ENCODE results near the gene TCP11X2. TPM values are rescaled to one million over a fixed set of nuclear protein-coding genes. Genes with fewer than 3 reads are reported as not detected.
"Not testable (repeated sequence)": the region's sequence is repeated elsewhere in the genome, so short reads cannot be mapped to it uniquely, and the experiment has no call there.

Gene TCP11X2
- total RNA-seq, result not detected
- not detected for polyA plus RNA-seq

DNA sequence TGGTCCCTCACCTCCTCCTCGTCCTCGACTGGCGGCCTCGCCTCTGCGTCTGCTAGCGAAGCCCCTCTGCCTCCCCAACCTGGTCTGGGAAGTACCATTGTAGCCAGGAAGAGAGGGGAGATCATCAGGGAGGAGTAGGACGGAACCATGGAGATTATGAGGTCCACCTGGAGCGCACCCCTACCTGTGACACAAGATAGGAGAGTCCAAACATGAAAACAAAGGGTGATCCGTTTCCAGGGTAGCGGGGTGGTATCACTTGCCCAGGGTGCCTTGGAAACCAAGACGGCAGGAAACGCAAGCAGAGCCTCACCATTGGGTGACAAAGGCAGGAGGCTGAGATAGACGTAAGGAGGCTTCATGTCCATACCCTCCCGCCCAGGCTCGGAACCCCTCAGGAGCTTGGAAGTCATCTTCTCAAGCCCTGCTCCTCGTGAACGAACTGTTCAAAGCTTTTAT lies at the start of gene TCP11X2:
Gene TCP11X2 (minus strand): TSS at position 51 of the 459 bp plus-strand sequence.
- H3K36me3 Mint-ChIP-seq; H3K9me3 ChIP-seq (ENCODE audit: low read length); H3K27ac ChIP-seq (ENCODE audit: low read depth, low read length); H3K4me1 ChIP-seq (ENCODE audit: insufficient read depth, low read length); H3K4me3 ChIP-seq (ENCODE audit: low read length); H3K4me1 Mint-ChIP-seq; H3K27me3 Mint-ChIP-seq; H3K27me3 ChIP-seq (ENCODE audit: insufficient read depth, low read length, poor library complexity, severe bottlenecking); H3K27ac Mint-ChIP-seq; DNase-seq; H3K36me3 ChIP-seq (ENCODE audit: insufficient read depth, low read length); CTCF ChIA-PET; POLR2A ChIA-PET; H3K9me3 Mint-ChIP-seq; H3K4me3 Mint-ChIP-seq: not testable (repeated sequence)

DNA sequence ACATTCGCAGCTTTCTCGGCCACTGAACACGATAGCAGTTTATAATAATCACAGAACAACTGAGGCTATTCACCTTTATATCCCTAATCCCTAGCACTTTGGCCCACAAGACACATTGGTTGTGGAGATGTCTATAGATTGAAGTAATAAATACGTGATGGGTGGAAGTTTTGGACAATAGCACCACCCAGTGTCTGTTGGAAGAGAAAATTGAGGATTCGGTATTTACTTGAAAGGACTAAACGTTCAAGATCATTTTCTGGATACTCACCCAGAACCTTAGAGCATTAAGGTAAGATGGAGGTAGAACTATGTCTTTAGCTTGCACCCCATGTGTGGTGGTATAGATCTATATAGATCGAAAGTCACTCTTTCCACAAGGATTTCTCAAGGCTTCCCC lies 45.7 kb upstream of the TCP11X2 start:
- ChIA-PET CTCF (no interaction called here), POLR2A (no interaction called here)
- Mint-ChIP-seq H3K27me3 (peaks cover 17 to 50% of the 10 kb centered on the region in 2 donors), H3K36me3 (no peaks in the 10 kb centered on the region), H3K4me1 (peaks cover 3 to 7% (median 3%) of the 10 kb centered on the region in 3 donors), H3K9me3 (peaks cover 0 to 2% (median 0%) of the 10 kb centered on the region in 5 donors), H3K27ac (no peak overlapping the region), H3K4me3 (peak overlapping the region in 3 of 7 donors; percentile 14 to 82 (median 42))
- H3K9me3 ChIP-seq (ENCODE audit: low read length), result no peaks in the 10 kb centered on the region
- DNase-seq, result no peak
- no peak overlapping the region for H3K27ac ChIP-seq (ENCODE audit: low read depth, low read length)
- H3K4me1 ChIP-seq (ENCODE audit: insufficient read depth, low read length), result peaks cover 4% of the 10 kb centered on the region
- H3K36me3 ChIP-seq (ENCODE audit: insufficient read depth, low read length), result no peaks in the 10 kb centered on the region
- H3K27me3 ChIP-seq (ENCODE audit: insufficient read depth, low read length, poor library complexity, severe bottlenecking), result peaks cover 4% of the 10 kb centered on the region
- no peak overlapping the region for H3K4me3 ChIP-seq (ENCODE audit: low read length)

DNA sequence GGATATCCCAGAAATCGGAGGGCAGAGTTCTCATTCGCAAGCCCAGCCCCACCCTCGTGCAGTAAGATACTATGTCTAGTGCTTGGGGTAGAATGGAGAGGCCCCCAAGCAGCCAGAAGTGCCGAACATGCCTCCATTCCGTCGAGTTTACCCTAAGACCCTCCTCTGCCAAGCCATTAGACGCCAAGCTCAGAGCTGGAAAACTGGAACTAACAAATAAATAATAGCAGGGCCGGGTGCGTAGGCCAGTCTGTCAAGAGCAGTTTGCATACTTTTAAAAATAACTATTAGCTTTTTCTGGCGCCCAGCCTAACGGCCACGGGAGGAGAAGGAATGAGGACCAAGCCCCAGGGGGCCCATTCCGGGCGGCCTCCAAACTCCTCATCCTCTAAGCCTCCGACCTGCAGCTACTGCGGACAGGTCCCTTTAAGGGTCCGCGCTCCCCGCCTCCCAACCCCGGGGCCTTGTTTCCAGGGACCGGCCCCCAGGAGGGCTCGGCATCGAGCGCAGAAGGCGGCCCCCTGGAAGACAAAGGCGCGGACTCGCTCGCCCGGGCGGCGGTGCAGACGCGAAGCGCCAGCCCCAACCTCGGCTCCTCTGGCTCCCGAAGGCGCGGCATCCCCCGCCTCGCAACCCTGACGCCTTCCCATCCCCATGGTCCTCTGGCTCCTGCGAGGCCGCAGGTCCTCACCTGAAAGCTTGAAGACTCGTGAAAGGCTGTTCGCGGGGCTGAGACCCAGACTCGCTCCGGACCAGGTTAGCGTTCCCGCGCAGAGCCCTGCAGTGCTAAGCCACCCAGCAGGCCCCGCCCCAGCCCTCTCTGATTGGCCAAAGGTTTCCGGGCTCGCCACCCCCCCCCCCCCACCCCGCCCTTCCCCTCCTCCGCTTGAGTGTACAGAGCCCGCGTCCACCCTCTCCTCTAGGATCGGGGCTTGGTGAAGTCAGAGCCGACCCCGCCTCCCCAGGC lies 44.6 kb upstream of the TCP11X2 start, which contains the start of gene TMSB15A:
Gene TMSB15A (minus strand): TSS at position 765 of the 967 bp plus-strand sequence.
- H3K9me3 Mint-ChIP-seq, result peaks cover 0 to 2% (median 0%) of the 10 kb centered on the region in 5 donors
- H3K4me1 Mint-ChIP-seq, result peaks cover 3 to 7% (median 3%) of the 10 kb centered on the region in 3 donors
- Histone ChIP-seq H3K4me1 (ENCODE audit: insufficient read depth, low read length) (peaks cover 4% of the 10 kb centered on the region), H3K27me3 (ENCODE audit: insufficient read depth, low read length, poor library complexity, severe bottlenecking) (peaks cover 4% of the 10 kb centered on the region), H3K9me3 (ENCODE audit: low read length) (no peaks in the 10 kb centered on the region), H3K36me3 (ENCODE audit: insufficient read depth, low read length) (no peaks in the 10 kb centered on the region), H3K4me3 (ENCODE audit: low read length) (no peak within 1 kb of the TSS), H3K27ac (ENCODE audit: low read depth, low read length) (no peak within 1 kb of the TSS)
- no peaks in the 10 kb centered on the region for H3K36me3 Mint-ChIP-seq
- POLR2A ChIA-PET, result no interaction called here
- DNase-seq, result peak; percentile 22 to 50 (median 32)
- H3K27ac Mint-ChIP-seq, result no peak within 1 kb of the TSS
- peaks cover 17 to 50% of the 10 kb centered on the region in 2 donors for H3K27me3 Mint-ChIP-seq
- H3K4me3 Mint-ChIP-seq, result peak within 1 kb of the TSS in 6 of 7 donors; percentile 60 to 82 (median 69)
- CTCF ChIA-PET, result no interaction called here

DNA sequence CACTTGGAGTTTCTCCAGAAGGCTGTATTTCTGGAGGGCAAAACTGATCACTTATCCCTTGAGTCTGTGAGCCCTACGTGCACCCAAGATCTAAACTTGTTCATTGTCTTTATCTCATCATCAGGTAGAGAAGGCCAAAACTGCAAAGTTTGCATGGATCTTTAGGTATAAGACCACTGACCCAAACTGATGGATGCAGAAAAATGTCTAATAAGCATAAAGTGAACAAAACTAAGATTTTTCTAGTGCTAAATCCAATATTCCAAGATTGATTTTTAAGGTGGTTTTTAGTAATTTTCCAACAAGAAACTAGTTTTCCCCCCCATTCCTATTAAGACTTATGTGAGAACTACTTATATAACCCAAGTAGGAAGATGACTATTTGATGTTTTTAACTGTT lies 42.9 kb upstream of the TCP11X2 start:
- ChIA-PET POLR2A (no interaction called here), CTCF (no interaction called here)
- Histone ChIP-seq H3K36me3 (ENCODE audit: insufficient read depth, low read length) (no peaks in the 10 kb centered on the region), H3K27ac (ENCODE audit: low read depth, low read length) (no peak overlapping the region), H3K4me3 (ENCODE audit: low read length) (no peak overlapping the region), H3K4me1 (ENCODE audit: insufficient read depth, low read length) (peaks cover 4% of the 10 kb centered on the region), H3K27me3 (ENCODE audit: insufficient read depth, low read length, poor library complexity, severe bottlenecking) (peaks cover 4% of the 10 kb centered on the region), H3K9me3 (ENCODE audit: low read length) (no peaks in the 10 kb centered on the region)
- peaks cover 0 to 2% (median 0%) of the 10 kb centered on the region in 5 donors for H3K9me3 Mint-ChIP-seq
- peaks cover 19 to 56% of the 10 kb centered on the region in 2 donors for H3K27me3 Mint-ChIP-seq
- H3K4me1 Mint-ChIP-seq, result peaks cover 3 to 7% (median 3%) of the 10 kb centered on the region in 3 donors
- no peak overlapping the region for H3K4me3 Mint-ChIP-seq
- H3K36me3 Mint-ChIP-seq, result no peaks in the 10 kb centered on the region
- no peak overlapping the region for H3K27ac Mint-ChIP-seq
- DNase-seq, result no peak

DNA sequence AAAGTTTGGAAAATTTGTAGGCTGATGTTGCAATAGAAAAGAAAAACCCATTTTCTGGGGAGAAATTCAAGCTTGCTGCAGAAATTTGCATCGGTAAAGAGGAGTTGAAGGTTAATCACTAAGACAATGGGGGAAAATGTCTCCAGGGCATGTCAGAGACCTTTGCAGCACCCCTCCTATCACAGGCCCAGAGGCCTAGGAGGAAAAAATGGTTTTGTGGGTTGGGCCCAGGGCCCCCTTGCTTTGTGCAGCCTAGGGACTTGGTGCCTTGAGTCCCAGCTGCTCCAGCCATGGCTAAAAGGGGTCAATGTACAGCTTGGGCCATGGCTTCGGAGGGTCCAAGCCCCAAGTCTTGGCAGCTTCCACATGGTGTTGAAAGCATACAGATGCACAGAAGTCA lies 27.1 kb upstream of the TCP11X2 start:
- no peak for DNase-seq
- H3K27ac ChIP-seq (ENCODE audit: low read depth, low read length), result no peak overlapping the region
- no peak overlapping the region for H3K4me3 Mint-ChIP-seq
- no peak overlapping the region for H3K27ac Mint-ChIP-seq
- H3K9me3 Mint-ChIP-seq, result peaks cover 0 to 3% (median 0%) of the 10 kb centered on the region in 5 donors
- no peaks in the 10 kb centered on the region for H3K4me1 Mint-ChIP-seq
- peaks cover 0 to 7% (median 0%) of the 10 kb centered on the region in 3 donors for H3K36me3 Mint-ChIP-seq
- ChIA-PET CTCF (no interaction called here), POLR2A (no interaction called here)
- no peak overlapping the region for H3K4me3 ChIP-seq (ENCODE audit: low read length)
- no peaks in the 10 kb centered on the region for H3K9me3 ChIP-seq (ENCODE audit: low read length)
- H3K4me1 ChIP-seq (ENCODE audit: insufficient read depth, low read length), result no peaks in the 10 kb centered on the region
- H3K36me3 ChIP-seq (ENCODE audit: insufficient read depth, low read length), result no peaks in the 10 kb centered on the region
- H3K27me3 Mint-ChIP-seq, result peaks cover 2 to 10% of the 10 kb centered on the region in 2 donors
- H3K27me3 ChIP-seq (ENCODE audit: insufficient read depth, low read length, poor library complexity, severe bottlenecking), result no peaks in the 10 kb centered on the region

DNA sequence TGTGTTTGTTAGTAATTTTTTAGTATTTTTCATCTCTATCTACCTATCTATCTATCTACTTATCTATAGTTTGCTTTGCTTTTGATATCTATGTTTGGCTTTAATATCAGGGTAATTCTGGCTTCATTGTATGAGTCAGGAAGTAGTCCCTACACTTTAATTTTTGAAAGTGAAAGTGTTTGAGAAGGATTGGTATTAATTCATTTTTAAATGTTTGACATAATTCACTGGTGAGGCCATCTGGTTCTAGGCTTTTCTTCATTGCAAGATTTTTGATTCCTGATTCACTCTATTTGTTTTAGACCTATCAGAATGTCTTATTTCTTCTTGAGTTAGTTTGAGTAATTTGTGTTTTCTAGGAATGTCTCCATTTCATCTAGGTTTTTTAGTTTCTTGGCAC lies 20.2 kb upstream of the TCP11X2 start:
- Histone ChIP-seq H3K27ac (ENCODE audit: low read depth, low read length) (no peak overlapping the region), H3K27me3 (ENCODE audit: insufficient read depth, low read length, poor library complexity, severe bottlenecking) (no peaks in the 10 kb centered on the region), H3K4me1 (ENCODE audit: insufficient read depth, low read length) (no peaks in the 10 kb centered on the region), H3K36me3 (ENCODE audit: insufficient read depth, low read length) (no peaks in the 10 kb centered on the region), H3K9me3 (ENCODE audit: low read length) (no peaks in the 10 kb centered on the region), H3K4me3 (ENCODE audit: low read length) (no peak overlapping the region)
- Mint-ChIP-seq H3K4me1 (peaks cover 0 to 5% (median 2%) of the 10 kb centered on the region in 3 donors), H3K36me3 (peaks cover 0 to 1% (median 0%) of the 10 kb centered on the region in 3 donors), H3K9me3 (peaks cover 0 to 2% (median 0%) of the 10 kb centered on the region in 5 donors), H3K4me3 (no peak overlapping the region), H3K27ac (no peak overlapping the region), H3K27me3 (peaks cover 3 to 4% of the 10 kb centered on the region in 2 donors)
- ChIA-PET CTCF (no interaction called here), POLR2A (no interaction called here)
- no peak for DNase-seq

DNA sequence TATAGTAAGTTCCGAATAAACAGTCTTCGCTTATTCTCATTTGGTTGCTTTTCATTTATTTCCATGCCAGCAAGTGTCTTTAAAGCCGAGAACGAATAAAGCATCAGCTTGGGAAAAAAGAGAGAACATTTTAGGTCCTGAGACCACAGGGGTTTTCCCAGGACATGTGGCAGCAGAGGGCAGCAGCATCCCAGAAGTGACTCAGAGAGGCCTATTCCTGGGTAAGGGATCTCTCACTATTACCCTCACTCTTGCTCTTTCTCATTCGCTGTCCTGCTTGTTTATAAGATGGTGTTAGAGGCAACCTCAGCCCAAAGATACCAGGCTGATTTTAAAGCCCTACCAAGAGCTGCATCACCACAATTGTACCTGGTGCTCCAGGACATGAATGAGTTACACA lies 7.2 kb upstream of the TCP11X2 start:
- CTCF ChIA-PET; H3K27me3 ChIP-seq (ENCODE audit: insufficient read depth, low read length, poor library complexity, severe bottlenecking); H3K36me3 Mint-ChIP-seq; H3K9me3 Mint-ChIP-seq; DNase-seq; H3K4me3 Mint-ChIP-seq; H3K36me3 ChIP-seq (ENCODE audit: insufficient read depth, low read length); H3K4me3 ChIP-seq (ENCODE audit: low read length); POLR2A ChIA-PET; H3K27ac ChIP-seq (ENCODE audit: low read depth, low read length); H3K27me3 Mint-ChIP-seq; H3K4me1 ChIP-seq (ENCODE audit: insufficient read depth, low read length); H3K4me1 Mint-ChIP-seq; H3K27ac Mint-ChIP-seq; H3K9me3 ChIP-seq (ENCODE audit: low read length): not testable (repeated sequence)

DNA sequence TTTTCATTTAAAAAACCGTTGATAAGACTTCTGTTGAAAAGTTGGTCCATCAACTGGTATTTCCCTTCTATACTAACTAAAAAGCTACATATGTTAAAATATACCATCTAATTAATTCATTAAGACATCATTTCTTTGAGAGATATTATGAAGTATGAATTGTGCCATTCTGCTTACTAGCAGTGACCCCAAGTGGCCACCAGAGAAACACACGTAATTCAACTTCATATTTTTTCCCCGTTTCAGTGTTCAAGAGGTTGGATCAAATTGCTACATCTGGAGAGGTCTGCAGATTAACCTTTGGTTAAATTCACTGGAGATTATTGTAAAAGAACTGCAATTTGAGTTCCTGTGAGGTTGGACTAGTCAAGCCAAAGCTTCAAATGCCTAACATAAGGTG lies 1.4 kb downstream of the TCP11X2 start:
- H3K36me3 ChIP-seq (ENCODE audit: insufficient read depth, low read length); DNase-seq; H3K4me3 ChIP-seq (ENCODE audit: low read length); H3K36me3 Mint-ChIP-seq; H3K4me1 ChIP-seq (ENCODE audit: insufficient read depth, low read length); H3K9me3 ChIP-seq (ENCODE audit: low read length); POLR2A ChIA-PET; H3K27me3 ChIP-seq (ENCODE audit: insufficient read depth, low read length, poor library complexity, severe bottlenecking); H3K9me3 Mint-ChIP-seq; H3K27me3 Mint-ChIP-seq; H3K27ac ChIP-seq (ENCODE audit: low read depth, low read length); H3K4me1 Mint-ChIP-seq; H3K27ac Mint-ChIP-seq; CTCF ChIA-PET; H3K4me3 Mint-ChIP-seq: not testable (repeated sequence)

Data from CD8-positive, alpha-beta memory T cell (primary cell).